Measurements from ENCODE around the gene MBNL2. TPM values are rescaled to one million over a fixed set of nuclear protein-coding genes. Genes with fewer than 3 reads are reported as not detected.

MBNL2 gene
- total RNA-seq, 4 donors from 2014 or later = 113 to 129 (median 118) TPM

- H3K27me3 ChIP-seq = no peaks in the 10 kb centered on the region
- H3K4me3 ChIP-seq = no peak overlapping the region
- WGBS, 2 donors (ENCODE audit: low coverage in 1 of 2) = 100% methylated on average over 2 to 3 of the region's 3 CpGs
- no peaks in the 10 kb centered on the region for H3K9me3 ChIP-seq
- no peaks in the 10 kb centered on the region for H3K4me1 ChIP-seq
- no peak for ATAC-seq
- H3K36me3 ChIP-seq = no peaks in the 10 kb centered on the region
- H3K27ac ChIP-seq = no peak overlapping the region
- no peak for TF ChIP-seq POLR2A (IDR thresholded peaks at IDR 0.05)
- TF ChIP-seq CTCF (IDR thresholded peaks at IDR 0.05) = no peak
- no peak for TF ChIP-seq POLR2AphosphoS5 (IDR thresholded peaks at IDR 0.05)
- no peak for TF ChIP-seq EP300 (IDR thresholded peaks at IDR 0.05)
Measured at GRCh38 chr13:97185291-97185690, 36.8 kb upstream of the MBNL2 start.

- TF ChIP-seq POLR2A (IDR thresholded peaks at IDR 0.05) (no peak), CTCF (IDR thresholded peaks at IDR 0.05) (no peak), EP300 (IDR thresholded peaks at IDR 0.05) (no peak), POLR2AphosphoS5 (IDR thresholded peaks at IDR 0.05) (no peak)
- H3K4me3 ChIP-seq = no peak overlapping the region
- H3K36me3 ChIP-seq = no peaks in the 10 kb centered on the region
- ATAC-seq = no peak
- no peak overlapping the region for H3K27ac ChIP-seq
- 87 to 100% methylated on average over 1 to 3 of the region's 3 CpGs for WGBS, 2 donors (ENCODE audit: low coverage in 1 of 2)
- H3K27me3 ChIP-seq = no peaks in the 10 kb centered on the region
- no peaks in the 10 kb centered on the region for H3K9me3 ChIP-seq
- H3K4me1 ChIP-seq = no peaks in the 10 kb centered on the region
Measured at GRCh38 chr13:97185751-97186150, 36.4 kb upstream of the MBNL2 start.

- Histone ChIP-seq H3K27me3 (no peaks in the 10 kb centered on the region), H3K9me3 (no peaks in the 10 kb centered on the region), H3K4me3 (no peak overlapping the region), H3K36me3 (no peaks in the 10 kb centered on the region), H3K27ac (no peak overlapping the region), H3K4me1 (no peaks in the 10 kb centered on the region)
- no peak for ATAC-seq
- WGBS, 2 donors (ENCODE audit: low coverage in 1 of 2) = 61 to 75% methylated on average over 6 to 7 of the region's 8 CpGs
- TF ChIP-seq CTCF (IDR thresholded peaks at IDR 0.05) (no peak), POLR2A (IDR thresholded peaks at IDR 0.05) (no peak), POLR2AphosphoS5 (IDR thresholded peaks at IDR 0.05) (no peak), EP300 (IDR thresholded peaks at IDR 0.05) (no peak)
Measured at GRCh38 chr13:97188207-97188606, 33.9 kb upstream of the MBNL2 start.

DNA sequence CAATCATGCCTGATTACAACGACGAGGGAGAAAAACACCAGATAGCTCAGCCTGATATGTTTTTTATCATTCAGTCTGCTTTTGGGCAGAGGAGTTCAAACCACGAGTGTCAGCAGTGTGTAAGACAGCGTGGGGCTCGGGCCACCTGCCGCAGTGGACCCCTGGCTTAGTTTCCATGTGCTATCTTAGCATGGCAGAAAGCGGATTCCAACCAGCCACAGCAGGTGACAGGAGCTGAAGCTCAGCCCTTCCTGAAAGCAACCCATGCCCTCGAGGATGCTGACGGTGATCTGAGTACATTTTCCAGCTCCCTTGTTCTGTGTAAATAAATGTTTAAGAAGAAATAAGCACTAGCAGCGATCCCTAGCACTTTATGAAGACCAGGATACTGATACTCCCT lies 32.2 kb upstream of the MBNL2 start:
- Histone ChIP-seq H3K27ac (no peak overlapping the region), H3K36me3 (no peaks in the 10 kb centered on the region), H3K27me3 (no peaks in the 10 kb centered on the region), H3K4me3 (no peak overlapping the region), H3K4me1 (no peaks in the 10 kb centered on the region), H3K9me3 (no peaks in the 10 kb centered on the region)
- WGBS, 2 donors (ENCODE audit: low coverage in 1 of 2) = 63 to 70% methylated on average over 4 to 10 of the region's 10 CpGs
- no peak for ATAC-seq
- TF ChIP-seq POLR2A (IDR thresholded peaks at IDR 0.05) (no peak), EP300 (IDR thresholded peaks at IDR 0.05) (no peak), CTCF (IDR thresholded peaks at IDR 0.05) (no peak)

DNA sequence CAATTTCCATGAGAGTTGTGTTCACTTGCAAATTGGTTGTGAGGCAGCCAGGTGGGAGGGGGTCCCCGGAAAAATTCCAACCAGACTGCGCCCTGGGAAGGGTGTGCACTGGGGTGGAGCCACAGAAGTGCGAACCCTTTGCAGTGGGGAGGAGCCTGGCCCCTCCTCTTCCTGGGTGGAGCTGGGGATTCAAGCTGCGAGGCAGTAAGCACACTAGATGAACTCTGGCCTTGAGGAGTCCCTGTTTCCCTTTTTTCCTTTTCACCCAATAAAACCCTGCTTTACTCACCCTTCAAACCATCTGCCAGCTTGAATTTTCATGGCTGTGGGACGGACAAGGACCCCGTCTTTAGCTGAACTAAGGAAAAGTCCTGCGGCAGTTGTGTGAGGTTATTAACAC lies 31.0 kb upstream of the MBNL2 start:
- no peaks in the 10 kb centered on the region for H3K9me3 ChIP-seq
- H3K27me3 ChIP-seq = no peaks in the 10 kb centered on the region
- 79 to 88% methylated on average over 4 to 7 of the region's 7 CpGs for WGBS, 2 donors (ENCODE audit: low coverage in 1 of 2)
- no peak overlapping the region for H3K27ac ChIP-seq
- no peak overlapping the region for H3K4me3 ChIP-seq
- no peaks in the 10 kb centered on the region for H3K36me3 ChIP-seq
- no peaks in the 10 kb centered on the region for H3K4me1 ChIP-seq
- TF ChIP-seq POLR2AphosphoS5 (IDR thresholded peaks at IDR 0.05) (no peak), EP300 (IDR thresholded peaks at IDR 0.05) (no peak), CTCF (IDR thresholded peaks at IDR 0.05) (no peak), POLR2A (IDR thresholded peaks at IDR 0.05) (no peak)
- ATAC-seq = no peak
